Suprapubic skin (tissue), 3 donors: Measurements from ENCODE around the gene TMOD1.

Experiments
- CTCF ChIP-seq, 2 donors: fragments of 200-600 bp in 1 of 2; fragments of 450-650 bp in 1 of 2; sonication (generic) in 1 of 2; IDR thresholded peaks; one replicate each; pipeline ENCODE4 v1.5.1; 2016 to 2019; ENCODE audit warnings: antibody characterized with exemption in 2 of 2, mild to moderate bottlenecking in 1 of 2, moderate library complexity in 1 of 2
- POLR2A ChIP-seq, 2 donors: fragments of 450-650 bp; IDR thresholded peaks; one replicate each; pipeline ENCODE4 v1.6.1; 2017; ENCODE audit warnings: antibody characterized with exemption in 2 of 2, mild to moderate bottlenecking in 2 of 2, moderate library complexity in 2 of 2

- TF ChIP-seq POLR2A (IDR thresholded peaks at IDR 0.05), result no peak
- TF ChIP-seq CTCF (IDR thresholded peaks at IDR 0.05), result no peak
Observed at GRCh38 chr9:97564291-97565175, 63.1 kb downstream of the TMOD1 start.
